AG08395 (cell line): ENCODE data around the gene CCDC3.
"Not testable (repeated sequence)": the region's sequence is repeated elsewhere in the genome, so short reads cannot be mapped to it uniquely, and the experiment has no call there.

Experiments used
- DNase-seq: peaks from one replicate; pipeline ENCODE4 v3.0.0; 2012; ENCODE audit warnings: mixed read lengths, low spot score

Gene CCDC3

GRCh38 chr10:13000431-13000830 lies 1.1 kb downstream of the CCDC3 start:
- DNase-seq, result no peak

- no peak for DNase-seq
Measured at GRCh38 chr10:12999849-13000248, 1.7 kb downstream of the CCDC3 start.

DNA sequence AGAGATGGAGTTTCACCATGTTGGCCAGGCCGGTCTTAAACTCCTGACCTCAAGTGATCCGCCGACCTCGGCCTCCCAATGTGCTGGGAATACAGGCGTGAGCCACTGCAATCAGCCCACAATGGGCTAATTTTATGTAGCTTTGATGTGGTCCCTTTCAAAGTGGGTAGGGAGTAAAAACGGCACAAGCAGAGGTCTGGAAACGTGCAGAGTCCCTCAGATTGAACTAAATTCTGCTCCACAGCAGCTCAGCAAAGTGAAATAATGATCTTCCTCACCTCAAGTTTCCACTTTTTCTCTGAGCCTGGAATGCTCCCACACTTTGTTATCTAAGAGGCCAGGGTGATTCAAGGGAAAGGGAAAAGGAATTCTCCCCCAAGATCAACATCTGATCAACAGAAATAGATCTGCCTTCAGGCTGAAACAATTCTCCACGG lies 6.1 kb downstream of the CCDC3 start:
- DNase-seq, result no peak

DNA sequence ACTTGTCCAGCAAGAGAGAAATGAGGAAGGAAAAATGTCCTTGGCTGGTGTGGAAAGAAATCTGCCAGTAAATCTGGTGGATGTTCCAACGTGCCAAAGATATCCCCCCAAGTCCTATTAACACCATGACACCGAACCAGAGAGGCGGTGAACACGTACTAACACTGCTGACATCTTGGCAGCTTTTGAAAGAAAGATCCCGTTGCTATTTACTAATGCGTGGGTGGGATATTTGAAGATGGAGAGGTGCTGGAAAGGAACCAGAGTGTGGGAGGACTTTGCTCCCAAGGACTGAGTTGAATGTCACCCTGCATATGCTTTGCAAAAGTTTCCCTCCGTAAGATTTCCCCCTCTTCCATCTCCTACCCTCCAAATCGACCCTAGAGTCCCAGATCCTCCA lies 7.9 kb downstream of the CCDC3 start:
- no peak for DNase-seq

- no peak for DNase-seq
Measured at GRCh38 chr10:12985347-12985746, 16.2 kb downstream of the CCDC3 start.

GRCh38 chr10:12984165-12984747 lies 17.3 kb downstream of the CCDC3 start:
- no peak for DNase-seq

DNA sequence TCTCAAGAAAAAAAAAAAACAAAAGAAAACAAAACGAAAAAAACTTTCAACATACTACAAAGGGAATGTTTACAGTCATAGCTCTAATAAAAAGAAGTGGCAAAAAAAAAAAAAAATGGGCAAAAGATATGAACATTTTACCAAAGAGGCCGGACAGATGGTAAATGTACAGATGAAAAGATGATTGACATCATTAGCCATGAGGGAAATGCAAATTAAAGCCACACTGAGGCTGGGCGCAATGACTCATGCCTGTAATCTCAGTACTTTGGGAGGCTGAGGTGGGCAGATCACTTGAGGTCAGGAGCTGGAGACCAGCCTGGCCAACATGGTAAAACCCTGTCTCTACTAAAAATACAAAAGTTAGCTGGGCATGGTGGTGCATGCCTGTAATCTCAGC lies 17.9 kb downstream of the CCDC3 start:
- not testable (repeated sequence) for DNase-seq

DNA sequence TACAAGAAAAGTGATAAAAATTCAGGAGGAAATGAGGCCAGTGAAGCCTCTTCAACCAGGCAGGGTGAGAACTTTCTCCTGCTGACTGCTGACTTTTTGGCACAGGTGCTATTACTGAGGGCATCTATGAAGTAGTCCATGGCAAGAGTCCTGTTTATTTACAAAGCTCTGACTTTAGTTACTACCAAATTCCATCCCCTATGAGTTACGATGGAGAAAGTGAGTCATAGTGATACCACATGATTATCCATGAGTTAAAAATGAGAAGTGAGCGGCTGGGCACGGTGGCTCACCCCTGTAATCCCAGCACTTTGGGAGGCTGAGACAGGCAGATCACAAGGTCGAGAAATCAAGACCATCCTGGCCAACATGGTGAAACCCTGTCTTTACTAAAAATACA lies 19.9 kb downstream of the CCDC3 start:
- DNase-seq, result no peak

GRCh38 chr10:12980713-12981306 lies 20.7 kb downstream of the CCDC3 start:
- no peak for DNase-seq

DNA sequence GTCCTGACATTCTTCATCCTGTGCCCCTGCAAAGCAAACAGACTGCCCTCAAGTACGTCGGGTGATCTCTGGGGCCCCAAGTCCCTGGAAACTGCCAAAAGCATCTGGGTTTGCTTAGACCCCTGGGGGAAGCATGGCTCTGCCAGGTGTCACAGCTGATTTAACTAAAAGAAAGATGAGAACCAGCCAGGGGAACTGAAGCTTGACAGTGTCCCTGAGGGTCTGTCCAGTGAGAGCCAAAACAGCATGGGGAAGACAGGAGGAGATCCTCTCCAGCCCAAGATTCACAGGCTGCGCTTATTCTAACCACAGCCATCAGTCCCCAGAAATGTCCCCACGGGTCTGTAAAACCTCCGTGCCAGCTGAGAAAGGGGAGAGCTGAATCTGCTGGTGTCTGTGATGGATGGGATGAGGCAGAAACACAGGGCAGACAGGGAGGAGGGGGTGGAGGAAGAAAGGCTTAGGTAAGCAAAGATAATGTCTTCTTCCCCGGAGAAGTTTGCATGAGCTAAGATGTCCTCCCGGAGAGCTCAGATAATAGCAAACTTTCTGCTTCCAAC lies 21.3 kb downstream of the CCDC3 start:
- DNase-seq, result no peak

GRCh38 chr10:12978891-12979290 lies 22.6 kb downstream of the CCDC3 start:
- no peak for DNase-seq

DNA sequence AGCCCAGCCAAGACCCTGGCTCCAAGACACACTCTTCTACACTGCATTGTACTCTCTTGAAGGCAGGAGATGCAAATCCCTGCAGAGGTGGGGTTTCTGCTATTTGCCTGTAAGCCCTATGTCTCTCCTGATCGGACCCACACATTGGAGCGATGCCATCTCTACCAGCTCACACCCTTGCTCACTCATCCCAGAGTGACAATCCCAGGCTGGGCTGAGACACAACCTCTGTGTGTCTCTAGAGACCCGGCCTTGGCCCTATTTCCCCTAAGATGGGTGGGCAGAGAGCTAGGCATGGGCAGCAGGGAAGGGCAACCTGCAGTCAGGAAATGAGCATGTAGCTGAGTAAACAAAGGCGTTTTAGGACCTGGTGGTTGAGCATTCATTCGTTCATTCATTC lies 25.6 kb downstream of the CCDC3 start:
- no peak for DNase-seq

- no peak for DNase-seq
Measured at GRCh38 chr10:12975266-12975665, 26.2 kb downstream of the CCDC3 start.

DNA sequence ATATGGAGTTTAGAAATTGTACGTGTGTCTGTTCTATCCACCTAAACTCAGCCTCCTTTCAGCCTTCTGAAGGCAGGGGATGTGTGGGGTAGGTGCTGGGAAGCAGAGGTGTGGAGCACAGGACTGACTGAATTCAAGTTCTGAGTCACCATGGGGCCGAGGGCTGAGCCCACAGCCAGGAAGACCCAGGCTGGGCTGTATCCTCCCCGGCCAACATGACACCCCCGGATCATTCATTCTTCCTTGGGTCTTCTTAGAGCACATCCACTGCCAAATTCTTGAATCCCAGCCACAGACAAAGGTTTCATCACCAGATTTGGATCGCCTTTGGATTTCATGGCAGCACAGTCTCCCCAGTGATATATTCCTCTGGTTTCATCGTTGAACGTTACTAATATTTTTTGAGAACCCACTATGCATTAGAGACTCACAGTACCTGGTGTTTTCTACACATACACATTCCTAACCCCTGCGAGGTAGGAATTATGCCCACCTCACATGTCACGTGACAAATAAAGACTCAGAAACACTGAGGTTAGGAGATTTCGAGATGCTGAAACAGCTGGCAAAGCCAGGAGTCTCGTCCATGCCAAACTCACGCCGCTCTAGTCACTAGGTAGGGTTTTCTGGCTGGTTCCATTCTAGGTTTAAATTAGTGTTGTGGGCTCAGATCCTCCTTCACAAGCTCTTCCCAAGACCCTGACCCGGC lies 26.9 kb downstream of the CCDC3 start:
- DNase-seq, result no peak

- no peak for DNase-seq
Measured at GRCh38 chr10:12974078-12974477, 27.4 kb downstream of the CCDC3 start.

GRCh38 chr10:12973149-12973718 lies 28.3 kb downstream of the CCDC3 start:
- no peak for DNase-seq

DNA sequence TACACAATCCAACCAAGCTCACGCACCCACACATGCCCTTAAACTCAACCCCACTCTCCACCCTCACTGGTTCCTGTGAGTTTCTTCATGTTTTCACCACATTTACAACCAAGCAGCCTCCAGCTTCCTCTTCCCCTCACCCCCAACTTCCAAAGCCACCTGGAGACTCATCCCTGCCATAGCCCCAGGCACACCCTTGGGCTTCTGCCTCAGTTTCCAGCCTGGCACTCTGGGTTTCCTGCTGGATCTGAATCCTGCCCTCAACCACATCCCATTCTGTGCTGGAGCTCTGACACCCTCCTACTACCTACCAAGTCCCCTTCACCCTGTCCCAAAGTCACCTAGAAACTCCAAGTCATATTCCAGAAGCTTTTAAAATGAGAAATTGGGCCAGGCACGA lies 29.4 kb downstream of the CCDC3 start:
- DNase-seq, result no peak

DNA sequence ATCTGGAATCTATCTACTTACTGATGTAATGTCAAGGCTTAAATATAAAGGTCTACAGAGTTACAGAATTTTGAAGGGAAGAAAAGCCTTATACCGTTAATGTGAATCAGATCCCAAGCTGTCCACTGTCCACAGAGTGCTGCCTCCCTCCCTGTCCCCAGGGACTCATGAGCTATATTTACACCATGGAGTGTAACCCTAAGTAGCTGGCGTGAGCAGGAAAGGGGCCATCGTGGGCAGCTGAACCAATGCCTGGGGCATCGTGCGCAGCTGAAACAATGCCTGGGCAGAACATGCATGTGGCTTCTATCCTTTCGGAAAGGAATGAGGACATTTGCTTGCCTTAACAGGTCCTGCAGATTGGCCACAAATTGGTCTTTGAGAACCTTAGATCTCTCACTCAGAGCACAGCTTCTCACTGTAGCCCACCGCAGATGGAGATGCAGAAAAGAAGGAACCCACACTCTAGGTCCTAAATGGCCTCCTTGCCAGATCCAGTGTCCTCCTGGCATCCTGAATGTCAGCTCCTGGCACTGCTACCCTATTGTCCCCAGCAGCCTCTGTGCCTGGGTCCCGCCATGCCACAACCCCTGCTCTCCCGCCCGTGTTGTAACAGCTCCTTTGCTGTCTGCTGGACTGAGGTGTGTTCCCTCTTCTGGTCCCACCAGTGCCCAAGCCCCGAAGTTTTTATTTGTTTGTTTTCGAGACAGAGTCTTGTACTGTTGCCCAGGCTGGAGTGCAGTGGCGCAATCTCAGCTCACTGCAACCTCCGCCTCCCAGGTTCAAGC lies 30.3 kb downstream of the CCDC3 start:
- DNase-seq, result no peak

GRCh38 chr10:12969951-12970350 lies 31.6 kb downstream of the CCDC3 start:
- no peak for DNase-seq

DNA sequence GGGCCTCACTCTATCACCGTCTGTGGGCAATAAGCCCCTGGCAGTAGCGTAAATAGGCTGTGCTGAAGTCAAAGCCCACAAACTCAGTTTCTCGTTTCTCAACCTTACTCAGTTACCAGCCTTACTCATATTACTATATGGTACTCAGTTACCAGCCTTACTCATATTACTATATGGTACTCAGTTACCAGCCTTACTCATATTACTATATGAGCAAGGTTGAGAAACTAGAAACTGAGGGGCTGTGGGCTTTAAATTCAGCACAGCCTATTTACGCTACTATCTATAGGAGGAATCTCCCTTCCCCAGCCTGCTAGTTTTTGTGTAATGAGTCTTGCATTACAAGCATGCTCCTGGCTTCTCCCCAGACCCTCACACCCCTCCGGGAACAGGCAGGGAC lies 35.4 kb downstream of the CCDC3 start:
- DNase-seq, result no peak

DNA sequence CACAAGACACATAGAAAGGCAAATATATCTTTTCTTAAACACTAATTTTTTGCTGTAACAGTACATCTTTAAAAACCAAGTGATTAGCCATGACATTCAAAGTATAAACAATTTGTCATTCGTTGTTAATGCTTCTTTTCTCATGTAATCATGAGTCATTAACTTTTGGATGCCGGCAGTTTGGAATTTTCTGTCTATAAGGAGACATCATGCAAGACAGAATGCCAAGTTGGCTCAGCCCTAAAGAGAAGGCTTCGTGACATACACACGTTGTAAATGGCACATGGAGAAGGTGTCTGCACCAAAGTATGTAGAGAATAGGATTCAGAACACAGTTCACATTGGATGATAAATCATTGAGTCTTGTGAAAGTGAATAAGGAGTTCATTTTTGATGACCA lies 35.9 kb downstream of the CCDC3 start:
- DNase-seq, result no peak

- DNase-seq, result no peak
Measured at GRCh38 chr10:12962556-12962955, 39.0 kb downstream of the CCDC3 start.
